Stimulated activated naive B cell treated with anti-CD40 and anti-IgM and Interleukin-4, amounts not matched to agents 10 μg/mL and 1 μg/mL and 100 μg/mL, for 72 hours (primary cell): ENCODE measurements around the gene TM9SF1.

Experiments
- ATAC-seq, 2 donors: fragments of 150-1000 bp; cut with Tn5 transposase; replicated peaks; 2 replicates each; pipeline ENCODE4 v1.10.0; 2021; ENCODE audit warnings: moderate library complexity in 1 of 2
- DNase-seq: peaks from one replicate; pipeline ENCODE4 v3.0.0; 2021
- H3K27ac Mint-ChIP-seq: one replicate; pipeline ENCODE4 v1.8.0; 2022; ENCODE audit warnings: mild to moderate bottlenecking, mixed read lengths
- H3K27me3 Mint-ChIP-seq, 2 donors: one replicate each; pipeline ENCODE4 v1.8.0; 2022; ENCODE audit warnings: mixed read lengths in 2 of 2
- H3K36me3 Mint-ChIP-seq, 2 donors: one replicate each; pipeline ENCODE4 v1.8.0; 2022; ENCODE audit warnings: mixed read lengths in 2 of 2, mild to moderate bottlenecking in 1 of 2
- H3K4me1 Mint-ChIP-seq, 2 donors: one replicate each; pipeline ENCODE4 v1.8.0; 2022; ENCODE audit warnings: mixed read lengths in 2 of 2, mild to moderate bottlenecking in 1 of 2
- H3K4me3 Mint-ChIP-seq, 2 donors: one replicate each; pipeline ENCODE4 v1.8.0; 2022; ENCODE audit warnings: mild to moderate bottlenecking in 2 of 2, mixed read lengths in 2 of 2, moderate library complexity in 1 of 2
- H3K9me3 Mint-ChIP-seq, 2 donors: one replicate each; pipeline ENCODE4 v1.8.0; 2022; ENCODE audit warnings: mixed read lengths in 2 of 2, mild to moderate bottlenecking in 1 of 2

Gene TM9SF1

GRCh38 chr14:24150567-24150966, 44.7 kb downstream of the TM9SF1 start:
- no peak for DNase-seq
- Mint-ChIP-seq H3K27ac (peak overlapping the region; percentile 51), H3K4me1 (peaks cover 19 to 38% of the 10 kb centered on the region in 2 donors), H3K4me3 (no peak overlapping the region), H3K9me3 (no peaks in the 10 kb centered on the region), H3K27me3 (no peaks in the 10 kb centered on the region), H3K36me3 (peaks cover 40 to 41% of the 10 kb centered on the region in 2 donors)
- no peak for ATAC-seq

- Mint-ChIP-seq H3K27me3 (no peaks in the 10 kb centered on the region), H3K4me1 (peaks cover 24 to 43% of the 10 kb centered on the region in 2 donors), H3K9me3 (no peaks in the 10 kb centered on the region), H3K27ac (no peak overlapping the region), H3K36me3 (peaks cover 41 to 42% of the 10 kb centered on the region in 2 donors), H3K4me3 (no peak overlapping the region)
- ATAC-seq (no peak), DNase-seq (no peak)
Observed at GRCh38 chr14:24150061-24150460, 45.2 kb downstream of the TM9SF1 start.

GRCh38 chr14:24149302-24149969, 45.8 kb downstream of the TM9SF1 start:
- Mint-ChIP-seq H3K9me3 (no peaks in the 10 kb centered on the region), H3K27me3 (no peaks in the 10 kb centered on the region), H3K4me1 (peaks cover 28 to 49% of the 10 kb centered on the region in 2 donors), H3K36me3 (peaks cover 43 to 44% of the 10 kb centered on the region in 2 donors), H3K27ac (no peak overlapping the region), H3K4me3 (peak overlapping the region; percentile 6 to 31)
- ATAC-seq (no peak), DNase-seq (no peak)

- peaks cover 54 to 58% of the 10 kb centered on the region in 2 donors for H3K36me3 Mint-ChIP-seq
- ATAC-seq, result no peak
- peak overlapping the region; percentile 96 to 97 for H3K4me3 Mint-ChIP-seq
- peaks cover 38 to 65% of the 10 kb centered on the region in 2 donors for H3K4me1 Mint-ChIP-seq
- H3K27ac Mint-ChIP-seq, result peak overlapping the region; percentile 56
- no peaks in the 10 kb centered on the region for H3K9me3 Mint-ChIP-seq
- no peak for DNase-seq
- H3K27me3 Mint-ChIP-seq, result no peaks in the 10 kb centered on the region
Observed at GRCh38 chr14:24147761-24148428, 47.3 kb downstream of the TM9SF1 start.

GRCh38 chr14:24146978-24147760, 48.1 kb downstream of the TM9SF1 start, which contains the start of gene RNF31:
Gene RNF31 (plus strand): TSS chr14:24147498. CDS start chr14:24147699, 201 bp downstream.
- peak; percentile 96 for DNase-seq
- Mint-ChIP-seq H3K27me3 (no peaks in the 10 kb centered on the region), H3K36me3 (peaks cover 57 to 62% of the 10 kb centered on the region in 2 donors), H3K4me3 (peak within 1 kb of the TSS; percentile 96 to 97), H3K4me1 (peaks cover 40 to 72% of the 10 kb centered on the region in 2 donors), H3K9me3 (no peaks in the 10 kb centered on the region), H3K27ac (peak within 1 kb of the TSS; percentile 97)
- peak; percentile 87 to 88 for ATAC-seq

- Mint-ChIP-seq H3K27me3 (no peaks in the 10 kb centered on the region), H3K4me3 (peak within 1 kb of the TSS; percentile 96 to 97), H3K36me3 (peaks cover 54 to 59% of the 10 kb centered on the region in 2 donors), H3K9me3 (no peaks in the 10 kb centered on the region), H3K4me1 (peaks cover 45 to 76% of the 10 kb centered on the region in 2 donors), H3K27ac (peak within 1 kb of the TSS; percentile 97)
- ATAC-seq (peak; percentile 79 to 80), DNase-seq (peak; percentile 97)
Observed at GRCh38 chr14:24146453-24146977, 48.7 kb downstream of the TM9SF1 start, which contains the start of gene PSME2. Gene PSME2 (minus strand): TSS chr14:24146610. CDS start chr14:24146581, 29 bp downstream.

- no peaks in the 10 kb centered on the region for H3K27me3 Mint-ChIP-seq
- H3K27ac Mint-ChIP-seq, result peak overlapping the region; percentile 97
- ATAC-seq (no peak), DNase-seq (no peak)
- H3K36me3 Mint-ChIP-seq, result peaks cover 49 to 56% of the 10 kb centered on the region in 2 donors
- no peaks in the 10 kb centered on the region for H3K9me3 Mint-ChIP-seq
- H3K4me3 Mint-ChIP-seq, result peak overlapping the region; percentile 96 to 97
- H3K4me1 Mint-ChIP-seq, result peaks cover 44 to 76% of the 10 kb centered on the region in 2 donors
Observed at GRCh38 chr14:24145690-24146452, 49.4 kb downstream of the TM9SF1 start.

- peak overlapping the region; percentile 96 to 97 for H3K4me3 Mint-ChIP-seq
- peaks cover 44 to 75% of the 10 kb centered on the region in 2 donors for H3K4me1 Mint-ChIP-seq
- H3K27me3 Mint-ChIP-seq, result no peaks in the 10 kb centered on the region
- peak overlapping the region; percentile 97 for H3K27ac Mint-ChIP-seq
- no peaks in the 10 kb centered on the region for H3K9me3 Mint-ChIP-seq
- H3K36me3 Mint-ChIP-seq, result peaks cover 43 to 53% of the 10 kb centered on the region in 2 donors
- DNase-seq (no peak), ATAC-seq (no peak)
Observed at GRCh38 chr14:24145219-24145618, 50.0 kb downstream of the TM9SF1 start.

GRCh38 chr14:24144451-24144850, 50.8 kb downstream of the TM9SF1 start:
- Mint-ChIP-seq H3K27ac (no peak overlapping the region), H3K4me1 (peaks cover 43 to 77% of the 10 kb centered on the region in 2 donors)
- no peak for ATAC-seq

GRCh38 chr14:24143511-24143910, 51.7 kb downstream of the TM9SF1 start:
- H3K9me3 Mint-ChIP-seq, result no peaks in the 10 kb centered on the region
- DNase-seq, result no peak
- peaks cover 46 to 55% of the 10 kb centered on the region in 2 donors for H3K36me3 Mint-ChIP-seq
- H3K4me3 Mint-ChIP-seq, result no peak overlapping the region
- H3K27me3 Mint-ChIP-seq, result no peaks in the 10 kb centered on the region
- H3K4me1 Mint-ChIP-seq, result peaks cover 46 to 77% of the 10 kb centered on the region in 2 donors
- H3K27ac Mint-ChIP-seq, result no peak overlapping the region
- ATAC-seq, result no peak

More at GRCh38 chr14:24144451-24144850, 50.8 kb downstream of the TM9SF1 start:
- no peak for DNase-seq
- Mint-ChIP-seq H3K4me3 (no peak overlapping the region), H3K36me3 (peaks cover 43 to 52% of the 10 kb centered on the region in 2 donors), H3K9me3 (no peaks in the 10 kb centered on the region), H3K27me3 (no peaks in the 10 kb centered on the region)

- peak within 1 kb of the TSS; percentile 88 for H3K27ac Mint-ChIP-seq
- no peaks in the 10 kb centered on the region for H3K27me3 Mint-ChIP-seq
- DNase-seq (peak; percentile 98), ATAC-seq (peak; percentile 88 to 89)
- peaks cover 54 to 67% of the 10 kb centered on the region in 2 donors for H3K36me3 Mint-ChIP-seq
- H3K4me1 Mint-ChIP-seq, result peaks cover 56 to 86% of the 10 kb centered on the region in 2 donors
- no peaks in the 10 kb centered on the region for H3K9me3 Mint-ChIP-seq
- H3K4me3 Mint-ChIP-seq, result peak within 1 kb of the TSS; percentile 85 to 94
Observed at GRCh38 chr14:24141097-24141880, 54.0 kb downstream of the TM9SF1 start, which contains the start of gene EMC9. Gene EMC9 (minus strand): TSS chr14:24141591. CDS start chr14:24141304, 287 bp downstream.

GRCh38 chr14:24139272-24139934, 55.8 kb downstream of the TM9SF1 start:
- H3K4me1 Mint-ChIP-seq, result peaks cover 51 to 76% of the 10 kb centered on the region in 2 donors
- H3K27me3 Mint-ChIP-seq, result no peaks in the 10 kb centered on the region
- H3K27ac Mint-ChIP-seq, result peak overlapping the region; percentile 75
- DNase-seq (no peak), ATAC-seq (no peak)
- no peaks in the 10 kb centered on the region for H3K9me3 Mint-ChIP-seq
- peaks cover 41 to 52% of the 10 kb centered on the region in 2 donors for H3K36me3 Mint-ChIP-seq
- peak overlapping the region; percentile 62 to 77 for H3K4me3 Mint-ChIP-seq
